Muscle layer of duodenum (tissue), 2 donors: ENCODE measurements around the gene DCC.

Source experiments
- H3K27ac ChIP-seq: one replicate; pipeline ENCODE4 v1.7.0; 2013; ENCODE audit warnings: mild to moderate bottlenecking, low read length
- H3K27me3 ChIP-seq: one replicate; pipeline ENCODE4 v1.7.0; 2013; ENCODE audit warnings: low read depth, mild to moderate bottlenecking, control low read depth, low read length
- H3K36me3 ChIP-seq, 2 donors: one replicate each; pipeline ENCODE4 v1.7.0; 2013; ENCODE audit warnings: low read length in 2 of 2, control low read depth in 1 of 2, mild to moderate bottlenecking in 1 of 2; ENCODE audit not compliant: insufficient read depth in 2 of 2, control insufficient read depth in 1 of 2
- H3K4me1 ChIP-seq, 2 donors: one replicate each; pipeline ENCODE4 v1.7.0; 2013; ENCODE audit warnings: low read length in 2 of 2, mild to moderate bottlenecking in 2 of 2, control low read depth in 1 of 2, moderate library complexity in 1 of 2; ENCODE audit not compliant: insufficient read depth in 2 of 2, control insufficient read depth in 1 of 2
- H3K4me3 ChIP-seq, 2 donors: one replicate each; pipeline ENCODE4 v1.7.0; 2013; ENCODE audit warnings: low read length in 2 of 2, low read depth in 1 of 2, mild to moderate bottlenecking in 1 of 2
- H3K9me3 ChIP-seq, 2 donors: one replicate each; pipeline ENCODE4 v1.7.0; 2013; ENCODE audit warnings: low read length in 2 of 2, control low read depth in 1 of 2, mild to moderate bottlenecking in 1 of 2; ENCODE audit not compliant: control insufficient read depth in 1 of 2
- donor health status: healthy.

Gene DCC

DNA sequence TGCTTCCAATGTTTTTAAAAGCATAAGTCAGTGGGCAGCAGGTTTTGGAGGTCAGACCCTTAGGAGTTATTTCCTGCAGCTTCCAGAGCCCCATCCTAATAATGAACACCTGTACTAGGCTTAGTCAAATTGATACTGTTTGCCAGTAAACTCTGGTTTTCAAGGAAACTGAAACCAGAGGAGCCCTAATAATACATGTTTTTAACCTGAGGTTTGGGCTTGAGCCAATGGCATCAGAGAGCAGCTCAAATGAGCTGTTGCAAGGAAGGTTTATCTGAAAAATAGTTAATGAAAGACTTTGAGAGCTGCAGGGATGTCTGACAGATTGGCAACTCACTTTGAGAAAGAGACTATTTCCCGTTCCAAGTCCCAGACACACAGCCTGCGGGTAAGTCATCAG lies 54.6 kb downstream of the DCC start:
- Histone ChIP-seq H3K36me3 (no peaks in the 10 kb centered on the region), H3K27ac (no peak overlapping the region), H3K27me3 (no peaks in the 10 kb centered on the region), H3K9me3 (no peaks in the 10 kb centered on the region), H3K4me1 (no peaks in the 10 kb centered on the region), H3K4me3 (no peak overlapping the region)

GRCh38 chr18:52395146-52395852 lies 55.3 kb downstream of the DCC start:
- Histone ChIP-seq H3K9me3 (no peaks in the 10 kb centered on the region), H3K4me1 (no peaks in the 10 kb centered on the region), H3K27ac (no peak overlapping the region), H3K36me3 (no peaks in the 10 kb centered on the region), H3K4me3 (no peak overlapping the region), H3K27me3 (no peaks in the 10 kb centered on the region)

DNA sequence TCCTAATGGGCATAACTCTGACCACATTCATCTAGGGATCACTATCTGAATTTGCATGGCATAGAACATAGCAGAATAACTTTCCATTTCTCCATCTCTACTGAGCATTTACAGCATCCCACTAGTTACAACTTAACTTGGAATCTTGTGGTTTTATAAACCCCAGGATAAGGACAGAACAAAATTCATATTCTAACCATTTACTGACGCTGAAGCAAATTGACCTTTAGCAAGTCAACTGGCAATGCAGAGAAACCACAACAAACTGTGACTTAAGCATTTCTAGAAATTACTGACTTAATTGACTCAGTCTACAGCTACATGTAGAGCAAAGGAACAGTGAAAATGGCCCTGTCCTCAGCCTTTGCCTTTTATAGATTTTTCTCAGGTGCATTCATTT lies 61.2 kb downstream of the DCC start:
- no peak overlapping the region for H3K27ac ChIP-seq
- H3K4me3 ChIP-seq = no peak overlapping the region
- H3K36me3 ChIP-seq = no peaks in the 10 kb centered on the region
- H3K4me1 ChIP-seq = no peaks in the 10 kb centered on the region
- H3K27me3 ChIP-seq = no peaks in the 10 kb centered on the region
- no peaks in the 10 kb centered on the region for H3K9me3 ChIP-seq

DNA sequence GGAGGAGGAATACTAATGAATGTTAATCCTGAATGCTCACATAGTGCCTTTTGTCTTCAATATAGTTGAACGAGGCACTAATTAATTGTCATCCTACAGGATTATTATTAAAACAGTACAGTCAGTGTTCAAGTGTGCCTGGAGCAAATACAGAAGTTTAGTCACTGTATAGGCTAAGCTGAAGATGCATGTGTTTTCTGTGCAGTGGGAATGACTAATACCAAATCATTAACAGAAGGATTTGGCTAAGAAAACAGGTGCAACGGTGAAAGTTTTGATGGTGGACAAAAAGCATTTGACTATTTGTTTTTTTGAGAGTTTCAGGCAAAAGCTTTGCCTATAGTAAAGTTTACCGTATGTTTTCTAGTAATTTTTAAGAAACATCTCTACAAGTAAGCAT lies 62.8 kb downstream of the DCC start:
- Histone ChIP-seq H3K27me3 (no peaks in the 10 kb centered on the region), H3K4me1 (no peaks in the 10 kb centered on the region), H3K4me3 (no peak overlapping the region), H3K9me3 (no peaks in the 10 kb centered on the region), H3K27ac (no peak overlapping the region), H3K36me3 (no peaks in the 10 kb centered on the region)

DNA sequence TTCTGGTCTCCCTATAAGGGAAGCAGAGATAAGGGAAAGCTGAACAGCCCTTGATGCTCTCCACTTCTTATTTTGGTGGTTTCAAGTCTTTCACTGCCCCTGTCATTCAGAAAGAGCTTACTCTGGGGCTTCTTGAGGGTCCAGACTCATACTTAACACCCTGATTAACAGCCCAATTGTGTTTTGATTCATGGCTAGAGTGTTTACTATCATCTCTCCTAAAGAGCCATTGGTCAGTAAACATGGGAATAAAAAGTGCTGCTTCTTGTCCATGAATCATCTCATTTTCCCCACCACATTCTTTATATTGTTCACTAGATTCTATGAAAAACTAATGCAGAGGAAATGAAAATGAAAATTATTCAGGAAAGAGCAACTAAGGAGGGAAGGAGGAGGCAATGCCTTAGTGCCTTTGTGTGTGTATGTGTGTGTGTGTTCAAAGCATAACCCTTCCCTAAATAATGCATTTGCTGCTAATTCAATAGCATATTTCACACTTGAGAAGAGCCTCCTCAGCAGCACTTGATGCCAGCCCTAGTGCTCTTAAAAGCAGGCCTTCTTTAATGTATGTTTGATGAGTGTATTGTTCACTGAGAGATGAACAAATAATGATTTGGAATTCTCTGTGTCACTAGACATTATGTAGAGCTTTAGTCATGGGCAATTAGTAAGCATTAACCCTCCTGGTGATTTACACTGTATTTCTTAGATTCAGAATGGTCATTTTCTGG lies 63.5 kb downstream of the DCC start:
- Histone ChIP-seq H3K4me1 (no peaks in the 10 kb centered on the region), H3K27me3 (no peaks in the 10 kb centered on the region), H3K27ac (no peak overlapping the region), H3K4me3 (no peak overlapping the region), H3K9me3 (no peaks in the 10 kb centered on the region), H3K36me3 (no peaks in the 10 kb centered on the region)

DNA sequence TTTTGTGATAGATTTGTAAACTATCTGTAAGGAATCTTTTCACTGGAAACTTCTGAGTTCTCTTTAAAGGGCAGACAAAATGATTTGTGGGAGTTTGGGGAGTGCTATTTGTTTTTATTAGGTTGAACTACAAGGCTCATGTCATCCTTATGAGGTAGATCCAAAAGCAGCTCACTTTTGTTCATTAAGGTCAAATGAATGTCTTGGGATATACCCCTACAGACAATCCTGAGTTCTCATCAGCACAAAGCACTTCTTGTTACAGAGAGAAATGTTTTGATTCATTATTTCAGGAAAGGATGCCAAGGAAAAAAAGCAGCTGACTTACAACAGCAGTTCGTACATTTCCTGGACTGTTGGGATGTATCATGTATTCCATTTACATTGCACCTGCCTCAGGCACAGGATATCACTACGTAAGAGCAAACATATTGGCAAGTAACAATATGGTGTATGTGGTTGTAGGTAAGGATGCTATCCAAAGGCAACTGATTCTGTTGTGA lies 68.9 kb downstream of the DCC start:
- Histone ChIP-seq H3K9me3 (no peaks in the 10 kb centered on the region), H3K27ac (no peak overlapping the region), H3K4me3 (no peak overlapping the region), H3K4me1 (no peaks in the 10 kb centered on the region), H3K36me3 (no peaks in the 10 kb centered on the region), H3K27me3 (no peaks in the 10 kb centered on the region)

DNA sequence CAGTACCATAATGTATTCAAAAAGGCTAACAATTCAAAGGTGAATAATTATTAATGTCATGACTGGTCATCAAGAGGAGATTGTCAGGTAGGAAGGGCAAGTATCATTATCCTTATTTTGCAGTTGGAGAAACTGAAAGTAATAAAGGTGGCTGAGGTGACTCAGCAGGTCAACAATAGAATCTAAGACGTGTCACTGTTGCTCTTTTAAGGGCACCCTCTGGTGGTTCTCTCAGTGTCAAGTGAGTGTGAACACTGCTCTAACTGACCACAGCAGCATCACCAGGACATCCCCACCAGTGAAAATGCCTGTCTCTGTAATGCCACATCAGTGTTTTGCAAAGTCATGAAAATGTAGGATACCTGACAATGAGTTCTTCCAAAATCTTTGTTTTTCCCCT lies 69.7 kb downstream of the DCC start:
- no peaks in the 10 kb centered on the region for H3K36me3 ChIP-seq
- H3K4me1 ChIP-seq = no peaks in the 10 kb centered on the region
- no peak overlapping the region for H3K4me3 ChIP-seq
- H3K9me3 ChIP-seq = no peaks in the 10 kb centered on the region
- no peaks in the 10 kb centered on the region for H3K27me3 ChIP-seq
- no peak overlapping the region for H3K27ac ChIP-seq

- Histone ChIP-seq H3K4me3 (no peak overlapping the region), H3K27me3 (no peaks in the 10 kb centered on the region), H3K27ac (no peak overlapping the region), H3K4me1 (no peaks in the 10 kb centered on the region), H3K9me3 (no peaks in the 10 kb centered on the region), H3K36me3 (no peaks in the 10 kb centered on the region)
Observed at GRCh38 chr18:52415131-52415530, 75.1 kb downstream of the DCC start.

- Histone ChIP-seq H3K4me3 (no peak overlapping the region), H3K36me3 (no peaks in the 10 kb centered on the region), H3K27ac (no peak overlapping the region), H3K9me3 (no peaks in the 10 kb centered on the region), H3K27me3 (no peaks in the 10 kb centered on the region), H3K4me1 (no peaks in the 10 kb centered on the region)
Observed at GRCh38 chr18:52422985-52423601, 83.1 kb downstream of the DCC start.

- H3K27me3 ChIP-seq = no peaks in the 10 kb centered on the region
- H3K4me3 ChIP-seq = no peak overlapping the region
- no peaks in the 10 kb centered on the region for H3K36me3 ChIP-seq
- H3K4me1 ChIP-seq = no peaks in the 10 kb centered on the region
- no peaks in the 10 kb centered on the region for H3K9me3 ChIP-seq
- H3K27ac ChIP-seq = no peak overlapping the region
Observed at GRCh38 chr18:52426041-52426440, 86.0 kb downstream of the DCC start.

GRCh38 chr18:52426462-52426861 lies 86.5 kb downstream of the DCC start:
- H3K27me3 ChIP-seq = no peaks in the 10 kb centered on the region
- no peak overlapping the region for H3K4me3 ChIP-seq
- no peaks in the 10 kb centered on the region for H3K4me1 ChIP-seq
- H3K9me3 ChIP-seq = no peaks in the 10 kb centered on the region
- no peaks in the 10 kb centered on the region for H3K36me3 ChIP-seq
- no peak overlapping the region for H3K27ac ChIP-seq
